Lower leg skin (tissue), 3 donors: Measurements from ENCODE around the gene ELFN2.

Experiments used
- POLR2A ChIP-seq, 2 donors: fragments of 450-650 bp; IDR thresholded peaks; one replicate each; pipeline ENCODE4 v1.6.1; 2016 to 2017; ENCODE audit warnings: antibody characterized with exemption in 2 of 2, mild to moderate bottlenecking in 1 of 2, moderate library complexity in 1 of 2
- TF ChIP-seq, protein P1 (sequence below), 3 donors: fragments of 450-650 bp; IDR thresholded peaks; one replicate each; pipeline ENCODE4 v1.5.1; 2016; ENCODE audit warnings: antibody characterized with exemption in 3 of 3, mild to moderate bottlenecking in 3 of 3, moderate library complexity in 2 of 3

- TF ChIP-seq, protein P1, sequence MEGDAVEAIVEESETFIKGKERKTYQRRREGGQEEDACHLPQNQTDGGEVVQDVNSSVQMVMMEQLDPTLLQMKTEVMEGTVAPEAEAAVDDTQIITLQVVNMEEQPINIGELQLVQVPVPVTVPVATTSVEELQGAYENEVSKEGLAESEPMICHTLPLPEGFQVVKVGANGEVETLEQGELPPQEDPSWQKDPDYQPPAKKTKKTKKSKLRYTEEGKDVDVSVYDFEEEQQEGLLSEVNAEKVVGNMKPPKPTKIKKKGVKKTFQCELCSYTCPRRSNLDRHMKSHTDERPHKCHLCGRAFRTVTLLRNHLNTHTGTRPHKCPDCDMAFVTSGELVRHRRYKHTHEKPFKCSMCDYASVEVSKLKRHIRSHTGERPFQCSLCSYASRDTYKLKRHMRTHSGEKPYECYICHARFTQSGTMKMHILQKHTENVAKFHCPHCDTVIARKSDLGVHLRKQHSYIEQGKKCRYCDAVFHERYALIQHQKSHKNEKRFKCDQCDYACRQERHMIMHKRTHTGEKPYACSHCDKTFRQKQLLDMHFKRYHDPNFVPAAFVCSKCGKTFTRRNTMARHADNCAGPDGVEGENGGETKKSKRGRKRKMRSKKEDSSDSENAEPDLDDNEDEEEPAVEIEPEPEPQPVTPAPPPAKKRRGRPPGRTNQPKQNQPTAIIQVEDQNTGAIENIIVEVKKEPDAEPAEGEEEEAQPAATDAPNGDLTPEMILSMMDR (IDR thresholded peaks at IDR 0.05) = no peak
- no peak for TF ChIP-seq POLR2A (IDR thresholded peaks at IDR 0.05)
These were observed 78.0 kb downstream of the ELFN2 start for GRCh38 chr22:37349043-37349814.
